ENCODE data around the gene MASP1. TPM values are rescaled to one million over a fixed set of nuclear protein-coding genes. Genes with fewer than 3 reads are reported as not detected.

MASP1 gene
- total RNA-seq, 1 donor from 2014 or later: 2.6 TPM

- H3K4me3 ChIP-seq: no peak overlapping the region
- intact Hi-C loops (cut with DNase I): no loop called here
- no peak for TF ChIP-seq CTCF (IDR thresholded peaks at IDR 0.05)
These were observed 33.4 kb downstream of the MASP1 start for GRCh38 chr3:187257992-187258692.

GRCh38 chr3:187257471-187257870 is 34.1 kb downstream of the MASP1 start:
- no peaks in the 10 kb centered on the region for H3K9me3 ChIP-seq
- H3K27me3 ChIP-seq: no peaks in the 10 kb centered on the region
- DNase-seq (ENCODE audit: low spot score in 2 of 2): peak in 1 of 2 donors; percentile 2
- H3K27ac ChIP-seq: no peak overlapping the region
- TF ChIP-seq CTCF (IDR thresholded peaks at IDR 0.05): no peak
- no peak overlapping the region for H3K4me3 ChIP-seq
- H3K4me1 ChIP-seq: no peaks in the 10 kb centered on the region
- intact Hi-C loops (cut with DNase I): no loop called here
- no peaks in the 10 kb centered on the region for H3K36me3 ChIP-seq

More at GRCh38 chr3:187257992-187258692, 33.4 kb downstream of the MASP1 start:
- Histone ChIP-seq H3K27me3 (no peaks in the 10 kb centered on the region), H3K27ac (no peak overlapping the region), H3K4me1 (no peaks in the 10 kb centered on the region), H3K36me3 (no peaks in the 10 kb centered on the region), H3K9me3 (no peaks in the 10 kb centered on the region)
- DNase-seq (ENCODE audit: low spot score in 2 of 2): peak in 1 of 2 donors; percentile 21

- DNase-seq (ENCODE audit: low spot score in 2 of 2): peak in 1 of 2 donors; percentile 2
- Histone ChIP-seq H3K27ac (no peak overlapping the region), H3K27me3 (no peaks in the 10 kb centered on the region), H3K4me1 (no peaks in the 10 kb centered on the region), H3K9me3 (no peaks in the 10 kb centered on the region), H3K4me3 (no peak overlapping the region), H3K36me3 (no peaks in the 10 kb centered on the region)
- TF ChIP-seq CTCF (IDR thresholded peaks at IDR 0.05): no peak
- intact Hi-C loops (cut with DNase I): no loop called here
These were observed 35.4 kb downstream of the MASP1 start for GRCh38 chr3:187256051-187256616.

GRCh38 chr3:187255314-187255713 is 36.2 kb downstream of the MASP1 start:
- Histone ChIP-seq H3K4me1 (no peaks in the 10 kb centered on the region), H3K36me3 (no peaks in the 10 kb centered on the region), H3K27ac (no peak overlapping the region), H3K9me3 (no peaks in the 10 kb centered on the region), H3K4me3 (no peak overlapping the region), H3K27me3 (no peaks in the 10 kb centered on the region)
- no peak for DNase-seq (ENCODE audit: low spot score in 2 of 2)
- intact Hi-C loops (cut with DNase I): no loop called here
- no peak for TF ChIP-seq CTCF (IDR thresholded peaks at IDR 0.05)

GRCh38 chr3:187252311-187252710 is 39.2 kb downstream of the MASP1 start:
- Histone ChIP-seq H3K27ac (no peak overlapping the region), H3K36me3 (no peaks in the 10 kb centered on the region), H3K4me3 (no peak overlapping the region), H3K9me3 (no peaks in the 10 kb centered on the region), H3K4me1 (no peaks in the 10 kb centered on the region), H3K27me3 (no peaks in the 10 kb centered on the region)
- DNase-seq (ENCODE audit: low spot score in 2 of 2): no peak
- intact Hi-C loops (cut with DNase I): no loop called here
- no peak for TF ChIP-seq CTCF (IDR thresholded peaks at IDR 0.05)
